ENCODE measurements around the gene NELFA. TPM values are rescaled to one million over a fixed set of nuclear protein-coding genes. Genes with fewer than 3 reads are reported as not detected.

Gene NELFA
- 19.4 and 25.3 TPM in 2 replicates for total RNA-seq (2014; rRNA removed; shearing (Covaris generic))
- polyA plus RNA-seq (2014; cell fraction: nucleus; rRNA removed) = 46.2 and 66.6 TPM in 2 replicates

DNA sequence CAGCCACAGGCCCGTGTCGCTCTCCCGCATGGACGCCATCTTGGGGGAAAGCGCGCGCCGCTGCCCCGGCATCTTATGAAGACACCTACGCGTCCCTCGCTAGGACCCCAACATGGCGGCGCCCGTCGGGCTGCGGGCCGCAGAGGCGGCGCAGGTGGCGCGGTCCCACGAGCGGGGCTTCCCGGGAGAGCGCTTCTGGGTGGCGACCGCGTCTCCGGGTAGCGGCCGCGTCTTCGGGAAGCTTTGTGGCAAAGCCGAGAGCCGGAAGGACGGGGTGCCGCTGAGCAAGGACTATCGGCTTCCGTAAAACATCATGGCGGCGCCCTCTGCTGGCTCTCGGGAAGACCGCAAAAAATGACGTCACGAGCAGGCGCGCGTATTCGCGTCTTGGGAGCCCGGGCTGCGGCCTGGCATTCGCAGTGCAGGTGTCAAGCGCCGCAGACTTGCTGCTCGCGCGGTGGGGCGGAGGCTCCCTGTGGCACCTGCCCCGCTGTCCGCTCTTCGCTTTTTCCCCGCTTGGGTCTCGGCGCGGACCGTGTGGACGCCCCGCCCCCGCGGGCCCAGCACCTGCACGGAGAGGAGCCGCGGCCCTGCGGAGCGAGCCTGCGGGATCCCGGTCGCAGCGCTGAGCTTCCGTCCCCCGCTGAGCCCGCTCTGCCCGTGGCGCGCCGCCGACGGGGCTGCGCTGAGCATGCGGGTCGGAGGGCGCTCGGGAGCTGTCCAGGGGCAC is at the start of gene NELFA:
TSS of gene NELFA (minus strand) at position 54 of the 730 bp plus-strand sequence. CDS start at position 39, 15 bp downstream.
- peak; percentile 90 for DNase-seq (ENCODE audit: extremely low read depth, low read depth)

DNA sequence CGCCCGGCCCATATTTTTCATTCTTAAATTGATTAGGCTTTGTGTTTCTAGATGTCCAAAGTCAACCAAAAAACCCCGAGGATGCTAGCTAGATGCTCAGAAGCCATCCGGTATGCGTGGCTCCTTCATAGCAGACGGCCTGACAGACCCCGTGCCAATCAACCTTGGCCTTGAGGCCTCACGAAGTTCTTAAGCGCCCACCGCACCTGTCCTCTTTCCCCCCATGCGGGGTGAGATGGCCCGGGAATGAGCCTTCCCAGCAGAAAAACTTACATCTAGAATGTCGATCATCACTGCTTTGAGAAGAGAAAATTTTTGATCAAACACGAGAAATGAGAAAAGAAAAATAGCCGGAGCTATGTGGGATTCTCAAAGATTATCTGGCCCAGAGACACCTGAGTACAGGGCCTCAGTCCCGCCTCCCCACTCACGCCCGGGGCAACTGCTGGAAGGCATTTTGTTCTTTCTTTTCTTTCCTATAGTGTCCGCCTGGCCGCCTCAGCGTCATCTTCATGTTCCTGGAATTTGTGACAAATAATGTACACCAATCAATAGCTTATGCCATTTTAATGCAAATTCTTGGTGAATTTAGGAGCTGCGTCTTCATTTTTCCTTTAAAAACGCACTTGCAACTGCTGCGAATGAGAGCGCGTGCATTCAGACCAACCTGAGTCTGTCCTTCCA is 48.8 kb upstream of the NELFA start:
- DNase-seq (ENCODE audit: extremely low read depth, low read depth) = no peak

DNA sequence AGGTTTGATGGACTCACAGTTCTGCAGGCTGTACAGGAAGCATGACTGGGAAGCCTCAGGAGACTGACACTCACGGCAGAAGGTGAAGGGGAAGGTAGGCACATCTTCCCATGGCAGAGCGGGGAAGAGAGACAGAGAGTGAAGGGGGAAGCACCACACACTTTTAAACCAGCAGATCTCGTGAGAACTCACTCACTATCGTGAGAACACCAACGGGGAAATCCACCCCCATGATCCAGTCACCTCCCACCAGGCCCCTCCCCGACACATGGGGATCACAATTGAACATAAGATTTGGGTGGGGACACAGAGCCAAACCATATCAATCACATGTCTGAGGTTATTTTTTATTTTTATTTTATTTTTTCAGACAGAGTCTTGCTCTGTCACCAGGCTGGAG is 45.4 kb upstream of the NELFA start:
- DNase-seq (ENCODE audit: extremely low read depth, low read depth) = no peak

DNA sequence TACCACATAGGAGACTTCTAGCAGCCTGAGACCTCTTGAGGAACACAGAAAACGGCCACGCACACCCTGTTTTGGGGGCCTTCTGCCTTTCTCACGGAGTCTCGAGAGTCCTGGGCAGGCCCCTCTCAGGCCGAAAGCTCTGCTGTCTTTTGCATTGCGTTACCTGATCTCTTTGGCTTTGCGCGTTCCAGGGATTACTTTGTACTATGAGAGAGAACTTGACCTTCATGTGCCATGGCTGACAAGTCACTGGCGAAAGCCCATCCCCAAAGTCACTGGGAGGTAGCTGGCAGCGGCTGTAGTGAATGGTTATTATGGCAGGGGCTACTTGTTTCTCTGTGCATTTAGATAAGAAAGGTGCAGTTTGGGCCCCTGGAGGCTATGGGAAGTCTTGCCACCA is 42.3 kb upstream of the NELFA start:
- no peak for DNase-seq (ENCODE audit: extremely low read depth, low read depth)

DNA sequence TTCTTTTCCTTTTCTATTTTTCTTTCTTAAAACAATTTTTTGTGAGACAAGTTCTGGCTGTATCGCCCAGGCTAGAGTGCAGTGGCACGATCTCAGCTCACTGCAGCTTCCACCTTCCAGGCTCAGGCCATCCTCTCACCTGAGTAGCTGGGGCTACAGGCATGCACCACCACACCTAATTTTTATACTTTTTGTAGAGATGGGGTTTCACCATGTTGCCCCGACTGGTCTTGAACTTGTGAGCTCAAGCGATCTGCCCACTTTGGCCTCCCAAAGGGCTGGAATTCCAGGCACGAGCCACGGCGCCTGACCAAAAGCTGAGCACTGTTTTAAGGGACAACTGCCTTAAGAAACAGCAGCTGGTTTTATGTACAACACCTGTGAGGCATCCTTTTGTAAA is 41.0 kb upstream of the NELFA start:
- no peak for DNase-seq (ENCODE audit: extremely low read depth, low read depth)

DNA sequence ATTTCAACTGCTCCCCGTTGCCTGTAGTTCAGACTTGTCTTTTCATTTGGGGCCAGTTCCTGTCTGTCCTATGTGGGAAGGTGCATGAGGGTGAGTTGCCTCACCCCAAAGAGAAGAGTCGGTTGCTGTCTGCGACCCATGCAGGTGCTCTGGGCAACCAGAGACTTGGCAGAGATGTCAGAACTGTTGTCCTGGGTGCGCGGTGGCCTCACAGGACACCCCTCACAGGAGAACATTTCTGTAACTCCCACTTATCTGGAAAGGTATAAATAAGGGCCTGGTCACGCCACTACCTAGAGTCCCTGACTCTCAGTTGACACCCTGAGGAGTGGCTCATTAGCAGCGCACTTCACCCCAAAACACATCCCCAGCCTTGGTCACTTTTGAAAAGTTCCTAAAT is 40.6 kb upstream of the NELFA start:
- no peak for DNase-seq (ENCODE audit: extremely low read depth, low read depth)

DNA sequence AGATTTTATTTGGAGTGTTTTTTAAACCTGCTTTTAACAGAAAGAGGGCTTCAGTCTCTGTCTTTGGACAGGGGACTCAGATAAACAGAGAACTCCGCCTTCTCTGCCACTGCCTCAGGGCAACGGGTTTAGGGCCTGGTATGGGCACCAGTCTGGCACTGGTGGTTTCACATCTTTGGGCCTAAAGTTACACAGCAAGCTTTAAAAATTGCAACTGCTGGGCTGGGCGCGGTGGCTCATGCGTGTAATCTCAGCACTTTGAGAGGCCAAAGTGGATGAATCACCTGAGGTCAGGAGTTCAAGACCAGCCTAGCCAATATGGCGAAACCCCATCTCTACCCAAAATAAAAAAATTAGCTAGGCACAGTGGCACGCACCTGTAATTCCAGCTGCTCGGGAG is 40.1 kb upstream of the NELFA start:
- DNase-seq (ENCODE audit: extremely low read depth, low read depth) = no peak

DNA sequence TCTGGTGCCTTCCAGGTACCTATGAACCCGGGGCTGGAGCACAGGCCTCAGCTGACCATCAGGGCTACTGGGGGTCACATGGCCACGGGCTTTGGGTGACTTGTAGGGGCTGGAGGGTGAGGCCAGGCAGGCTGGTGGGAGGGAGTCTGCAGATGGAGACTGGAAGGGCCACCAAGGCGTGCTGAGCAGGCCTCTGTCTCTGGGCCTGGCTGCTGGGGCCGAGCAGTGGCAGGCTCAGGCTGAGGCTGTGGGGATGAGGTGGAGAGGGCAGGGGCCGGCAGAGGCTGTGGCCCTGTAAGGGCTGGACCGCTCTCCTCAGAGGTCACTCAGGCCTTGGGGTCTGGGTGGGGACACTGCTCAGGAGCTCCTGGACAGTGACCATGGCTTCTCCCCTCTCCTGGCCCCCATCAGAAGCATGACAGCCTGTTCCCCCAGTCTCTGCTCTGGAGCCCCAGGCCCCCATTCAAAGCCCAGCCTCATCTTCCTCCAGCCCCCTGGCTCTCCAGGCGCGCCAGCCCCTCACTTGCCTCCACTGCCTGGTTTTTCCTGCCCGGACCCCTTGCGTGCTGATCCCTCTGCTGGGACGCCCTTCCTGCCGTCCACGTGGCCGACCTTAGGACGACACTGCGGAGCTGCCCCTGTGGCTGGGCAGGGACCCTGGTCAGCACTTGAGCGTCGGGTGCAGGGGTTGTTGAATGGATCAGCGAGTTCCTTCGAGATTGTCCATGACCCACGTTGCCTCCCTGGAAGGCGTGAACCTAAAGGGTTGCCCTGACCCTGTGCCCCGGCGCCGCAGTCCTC is 39.2 kb upstream of the NELFA start:
- no peak for DNase-seq (ENCODE audit: extremely low read depth, low read depth)

DNA sequence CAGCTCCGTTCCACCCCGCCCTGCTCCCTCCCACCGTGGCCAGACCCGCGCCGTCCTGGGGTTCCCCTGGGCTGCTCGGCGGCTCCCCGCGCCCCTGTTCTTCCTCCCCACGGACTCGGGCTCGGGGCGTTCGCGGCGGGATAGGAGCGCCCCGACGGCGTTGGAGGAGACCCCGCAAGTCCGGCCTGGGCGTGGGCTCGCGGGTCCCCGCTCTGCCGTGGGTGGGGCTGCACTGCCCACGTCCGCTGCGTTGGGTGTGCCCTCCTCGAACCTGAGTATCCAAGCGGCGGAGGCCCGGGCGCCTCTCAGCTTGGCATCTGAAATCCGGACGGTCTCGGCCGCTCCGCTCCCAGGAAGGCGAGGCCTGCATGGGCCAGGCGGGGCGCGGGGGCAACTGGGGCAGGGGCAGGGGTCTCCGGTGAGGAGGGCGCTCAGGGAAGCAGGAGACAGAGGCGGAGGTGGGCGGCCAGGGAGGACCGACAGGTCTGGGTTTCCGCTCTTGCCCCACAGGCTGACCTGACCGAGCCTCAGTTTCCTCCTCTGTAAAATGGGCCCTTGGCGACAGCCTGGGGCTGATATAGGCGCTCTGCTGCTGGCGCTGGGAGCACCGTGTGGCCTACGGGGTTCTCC is 38.4 kb upstream of the NELFA start:
- DNase-seq (ENCODE audit: extremely low read depth, low read depth) = no peak

DNA sequence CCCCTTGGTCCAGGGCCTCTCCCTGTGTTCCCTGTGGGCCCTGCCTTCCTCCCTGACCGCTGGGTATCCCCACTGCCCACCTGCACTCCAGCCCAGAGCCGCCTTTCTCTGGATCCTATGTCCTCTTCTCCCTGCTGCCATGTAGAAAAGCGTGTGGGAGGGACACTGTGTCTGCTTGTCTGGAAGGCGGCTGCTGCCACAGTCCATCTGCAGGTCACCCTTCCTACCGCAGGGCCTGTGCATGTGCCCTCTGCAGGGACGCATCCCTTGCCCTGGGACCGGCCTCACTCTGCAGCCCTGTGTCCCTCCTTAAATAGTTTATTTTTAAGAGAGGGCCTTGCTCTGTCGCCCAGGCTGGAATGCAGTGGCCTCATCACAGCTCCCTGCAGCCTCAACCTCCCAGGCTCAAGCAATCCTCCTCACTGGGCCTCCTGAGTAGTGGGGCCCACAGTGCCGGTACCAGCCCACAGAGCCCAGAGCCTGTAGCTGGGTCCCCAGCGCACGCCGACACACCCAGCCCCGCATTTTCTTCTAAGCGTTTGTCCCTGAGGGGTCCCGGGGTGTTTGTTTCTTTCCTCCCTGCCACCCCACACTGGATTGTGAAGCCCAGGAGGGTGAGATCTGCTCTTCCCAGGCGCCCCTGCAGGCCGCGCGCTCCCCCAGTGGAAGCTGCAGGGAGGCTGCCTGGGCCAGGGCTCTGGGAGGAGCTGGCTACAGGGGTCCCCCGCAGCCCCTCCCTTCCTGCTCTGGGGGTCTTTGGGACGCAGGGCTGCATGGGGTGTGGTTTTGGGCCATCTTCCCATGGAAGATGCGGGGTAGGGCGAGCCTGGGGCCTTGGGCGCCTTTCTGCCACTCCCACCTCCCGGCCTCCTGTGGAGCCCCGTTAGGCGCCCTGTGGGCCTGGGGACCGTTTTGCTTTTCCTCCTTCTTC is 37.5 kb upstream of the NELFA start:
- no peak for DNase-seq (ENCODE audit: extremely low read depth, low read depth)

DNA sequence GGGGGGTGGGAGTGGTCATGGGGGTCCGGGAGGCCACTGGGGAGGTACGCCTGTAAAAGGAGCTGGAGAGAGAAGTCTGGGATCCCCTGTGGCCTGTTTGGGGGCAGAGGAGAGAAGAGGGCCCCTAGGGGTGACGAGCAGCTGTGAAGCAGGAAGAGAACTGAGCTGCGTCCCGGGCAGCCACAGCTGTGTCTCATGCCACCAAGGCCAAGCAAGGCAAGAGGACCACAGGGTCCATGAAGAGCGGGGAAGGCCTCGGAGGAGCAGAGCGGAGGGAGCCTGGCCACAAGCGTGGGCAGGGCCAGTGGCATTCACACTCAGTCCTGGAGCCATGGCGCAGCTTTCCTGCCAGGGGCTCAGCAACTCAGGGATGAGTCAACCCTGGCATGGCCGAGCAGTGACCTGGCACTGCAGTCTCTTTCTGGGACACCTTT is 36.8 kb upstream of the NELFA start:
- DNase-seq (ENCODE audit: extremely low read depth, low read depth) = no peak

DNA sequence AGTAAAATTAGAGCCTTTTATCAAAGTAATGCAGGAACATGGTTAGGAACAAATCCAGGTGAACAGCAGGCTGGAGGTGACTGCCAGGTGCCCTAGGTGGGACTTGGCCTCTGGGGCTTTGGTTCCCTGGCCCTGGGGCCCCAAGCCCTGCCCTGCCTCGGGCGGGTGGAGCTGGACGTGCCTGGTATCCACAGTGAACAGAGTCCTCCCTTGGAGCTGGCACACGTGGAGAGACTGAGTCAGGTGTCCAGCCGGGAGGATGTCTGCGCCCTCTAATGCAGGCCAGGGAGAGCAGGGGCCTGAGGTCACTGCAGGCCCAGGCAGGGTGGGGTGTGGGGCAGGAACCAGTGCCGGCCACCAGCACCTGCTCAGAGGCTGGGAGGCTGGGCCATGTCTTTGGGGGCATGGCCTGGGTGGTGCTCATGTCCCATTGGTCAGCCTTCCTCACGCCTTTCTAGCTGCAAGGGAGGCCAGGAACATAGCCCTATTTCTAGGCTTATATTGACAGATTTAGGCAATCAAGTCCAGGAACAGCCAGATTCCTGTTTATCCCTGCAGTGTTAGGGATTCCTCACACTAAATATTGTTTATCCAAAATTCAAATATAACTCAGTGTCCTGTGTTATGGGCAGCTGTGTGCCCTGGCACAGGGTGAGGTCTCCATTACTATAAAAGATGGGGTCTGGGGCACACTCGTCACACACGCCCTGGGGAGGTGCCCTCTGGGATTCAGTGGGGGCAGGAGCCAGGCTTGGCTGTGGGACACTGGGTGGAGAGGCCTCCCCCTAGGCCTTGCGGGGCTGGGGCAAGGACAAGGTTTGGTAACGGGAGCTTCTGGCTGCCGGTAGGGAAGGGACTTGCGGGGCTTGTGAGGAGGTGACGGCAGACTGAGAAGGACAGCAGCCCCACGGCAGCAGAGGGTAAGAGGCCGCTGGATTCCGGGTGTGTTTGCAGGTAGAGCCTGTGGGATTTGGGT is 36.1 kb upstream of the NELFA start:
- no peak for DNase-seq (ENCODE audit: extremely low read depth, low read depth)

DNA sequence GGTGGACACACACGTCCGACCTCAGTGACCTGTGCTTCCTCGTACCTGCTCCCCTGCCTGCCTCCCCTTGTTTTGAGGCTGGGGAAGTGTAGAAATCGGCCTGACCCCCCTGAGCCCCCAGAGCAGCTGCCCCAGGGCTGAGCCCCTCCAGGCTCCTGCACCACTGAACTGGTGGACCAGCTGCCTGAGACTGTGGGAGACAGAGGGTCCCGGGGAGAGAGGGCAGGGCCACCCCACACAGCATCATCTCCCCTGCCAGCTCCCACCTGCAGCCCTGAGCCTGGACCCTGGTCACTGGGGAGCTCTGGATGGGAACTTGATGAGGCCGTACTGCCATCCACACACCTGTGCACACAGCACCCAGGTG is 35.3 kb upstream of the NELFA start:
- no peak for DNase-seq (ENCODE audit: extremely low read depth, low read depth)

DNA sequence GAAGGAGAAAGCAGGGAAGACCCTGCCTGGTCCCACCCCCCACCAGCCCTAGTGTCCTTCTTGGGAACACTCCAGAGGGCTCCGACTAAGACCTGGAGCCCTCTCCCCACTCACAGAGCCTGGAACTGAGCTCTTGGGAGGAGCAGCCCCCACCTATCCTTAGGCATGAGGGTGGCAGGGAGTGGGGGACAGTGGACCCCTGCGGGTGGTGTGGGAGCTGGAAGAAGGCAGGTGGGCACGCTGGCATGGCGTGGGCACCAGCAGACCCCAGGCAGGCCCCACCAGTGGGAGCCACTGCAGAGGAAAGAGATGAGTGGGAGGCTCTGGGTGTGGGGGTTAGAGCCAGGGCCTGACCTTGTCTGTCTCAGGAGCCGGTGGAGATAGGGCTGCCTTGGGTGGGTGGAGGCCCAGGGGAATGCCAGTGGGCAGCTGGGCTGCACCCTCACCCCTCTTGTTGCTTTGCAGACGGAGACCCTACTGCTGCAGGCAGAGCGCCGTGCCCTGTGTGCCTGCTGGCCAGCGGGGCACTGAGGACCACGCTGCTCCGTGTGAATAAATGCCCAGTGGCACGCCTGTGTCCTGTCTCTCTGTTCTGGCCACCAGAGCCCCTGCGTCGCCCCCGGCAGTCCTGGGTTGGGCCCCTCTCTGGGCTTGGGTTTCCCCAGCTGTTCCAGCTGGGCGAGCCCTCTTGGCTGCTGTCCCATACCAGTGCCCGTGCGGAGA is 34.8 kb upstream of the NELFA start:
- DNase-seq (ENCODE audit: extremely low read depth, low read depth) = no peak

DNA sequence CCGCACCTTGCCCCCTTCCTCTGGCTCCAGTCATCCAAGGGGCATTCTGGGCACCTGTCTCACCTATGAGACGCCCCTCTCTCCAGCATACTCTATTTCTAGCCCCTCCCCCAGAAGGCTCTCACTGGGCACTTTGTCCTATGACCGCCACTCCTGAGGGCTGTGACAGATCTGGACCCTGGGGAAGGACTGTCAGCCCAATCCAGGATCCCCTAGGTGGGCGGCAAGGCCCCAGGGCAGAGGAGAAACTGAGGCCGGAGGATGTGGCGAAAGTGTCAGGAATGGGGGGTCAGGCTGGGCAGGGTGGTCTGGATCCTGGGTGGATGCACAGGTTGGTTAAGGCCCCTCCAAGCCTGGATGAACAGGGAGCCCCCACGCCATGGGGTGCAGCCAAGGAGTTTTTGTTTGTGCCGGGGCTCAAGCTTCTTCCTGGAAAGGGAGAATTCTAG is 34.2 kb upstream of the NELFA start:
- DNase-seq (ENCODE audit: extremely low read depth, low read depth) = no peak

DNA sequence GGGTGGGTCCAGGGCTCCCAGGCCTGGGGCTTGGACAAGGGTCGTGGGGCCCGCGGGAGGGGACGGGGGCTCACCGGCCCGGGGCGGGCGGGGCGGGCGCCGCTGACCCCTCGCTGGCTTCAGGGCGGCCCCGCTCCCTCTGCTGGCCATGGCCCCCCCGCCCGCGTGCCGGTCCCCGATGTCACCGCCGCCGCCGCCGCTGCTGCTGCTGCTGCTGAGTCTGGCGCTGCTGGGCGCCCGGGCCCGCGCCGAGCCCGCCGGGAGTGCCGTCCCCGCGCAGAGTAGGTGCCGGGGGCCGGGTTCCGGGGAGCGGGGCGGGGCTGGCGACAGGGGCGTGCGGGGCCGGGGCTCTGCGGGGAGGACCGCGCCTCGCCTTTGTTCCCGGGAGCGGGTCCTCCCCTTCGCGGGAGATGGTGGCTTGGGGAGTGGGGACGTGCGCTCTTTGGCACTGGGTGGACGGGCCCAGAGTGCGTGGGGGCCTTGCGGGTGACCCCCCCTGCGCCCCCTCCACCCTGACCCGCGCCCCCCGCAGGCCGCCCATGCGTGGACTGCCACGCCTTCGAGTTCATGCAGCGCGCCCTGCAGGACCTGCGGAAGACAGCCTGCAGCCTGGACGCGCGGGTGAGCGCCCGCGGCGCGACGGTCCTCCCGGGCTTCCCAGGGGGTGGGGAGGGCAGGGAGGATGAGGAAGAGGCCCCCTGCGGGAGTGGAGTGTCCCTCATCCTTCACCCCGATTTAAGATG is 33.6 kb upstream of the NELFA start:
- DNase-seq (ENCODE audit: extremely low read depth, low read depth) = no peak

All from NCI-H460 (cell line).